PC-9 (cell line): ENCODE results near the gene DCTD.

ENCODE experiments used
- EZH2 ChIP-seq: fragments of 200-600 bp; sonication (generic); IDR thresholded peaks from 2 replicates; pipeline ENCODE4 v1.8.0; 2017; ENCODE audit warnings: antibody characterized with exemption, low read depth
- TF ChIP-seq, protein P1 (sequence below): fragments of 200-600 bp; sonication (generic); conservative IDR thresholded peaks from 2 replicates; pipeline ENCODE4 v1.6.1; 2017; ENCODE audit warnings: mixed run types, antibody characterized with exemption, mild to moderate bottlenecking, moderate library complexity

GRCh38 chr4:182842759-182843390 lies 74.3 kb downstream of the DCTD start:
- TF ChIP-seq, protein P1, sequence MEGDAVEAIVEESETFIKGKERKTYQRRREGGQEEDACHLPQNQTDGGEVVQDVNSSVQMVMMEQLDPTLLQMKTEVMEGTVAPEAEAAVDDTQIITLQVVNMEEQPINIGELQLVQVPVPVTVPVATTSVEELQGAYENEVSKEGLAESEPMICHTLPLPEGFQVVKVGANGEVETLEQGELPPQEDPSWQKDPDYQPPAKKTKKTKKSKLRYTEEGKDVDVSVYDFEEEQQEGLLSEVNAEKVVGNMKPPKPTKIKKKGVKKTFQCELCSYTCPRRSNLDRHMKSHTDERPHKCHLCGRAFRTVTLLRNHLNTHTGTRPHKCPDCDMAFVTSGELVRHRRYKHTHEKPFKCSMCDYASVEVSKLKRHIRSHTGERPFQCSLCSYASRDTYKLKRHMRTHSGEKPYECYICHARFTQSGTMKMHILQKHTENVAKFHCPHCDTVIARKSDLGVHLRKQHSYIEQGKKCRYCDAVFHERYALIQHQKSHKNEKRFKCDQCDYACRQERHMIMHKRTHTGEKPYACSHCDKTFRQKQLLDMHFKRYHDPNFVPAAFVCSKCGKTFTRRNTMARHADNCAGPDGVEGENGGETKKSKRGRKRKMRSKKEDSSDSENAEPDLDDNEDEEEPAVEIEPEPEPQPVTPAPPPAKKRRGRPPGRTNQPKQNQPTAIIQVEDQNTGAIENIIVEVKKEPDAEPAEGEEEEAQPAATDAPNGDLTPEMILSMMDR = no peak
- no peak for TF ChIP-seq EZH2
